Jurkat, Clone E6-1 (cell line): ENCODE results near the gene SMC3. TPM values are rescaled to one million over a fixed set of nuclear protein-coding genes. Genes with fewer than 3 reads are reported as not detected.
A peak's percentile ranks its signal among the peaks of the same experiment; 100 is the strongest.
"Not testable (repeated sequence)": the region's sequence is repeated elsewhere in the genome, so short reads cannot be mapped to it uniquely, and the experiment has no call there.

Experiments
- DNase-seq: peaks from one replicate; pipeline ENCODE4 v3.0.0-alpha.2; 2011; ENCODE audit warnings: low read depth, low spot score
- H3K4me3 ChIP-seq: 2 replicates; pipeline ENCODE4 v1.5.1; 2011; ENCODE audit warnings: mild to moderate bottlenecking, low read length, control low read depth, moderate library complexity
- polyA plus RNA-seq: library from polyadenylated mRNA; unstranded; fragments of >200 nt; gene quantifications from one replicate; pipeline ENCODE4 v1.2.1, GENCODE V29; 2012; ENCODE audit warnings: missing spikeins; ENCODE audit not compliant: insufficient read length, insufficient read depth

Gene SMC3
- polyA plus RNA-seq: 38.8 TPM

- peak; percentile 92 for DNase-seq
- H3K4me3 ChIP-seq: peak within 1 kb of the TSS; percentile 80
Measured at GRCh38 chr10:110567201-110568054, at the start of gene SMC3. SMC3 (plus strand) TSS chr10:110567695; CDS start chr10:110567817, 122 bp downstream.

DNA sequence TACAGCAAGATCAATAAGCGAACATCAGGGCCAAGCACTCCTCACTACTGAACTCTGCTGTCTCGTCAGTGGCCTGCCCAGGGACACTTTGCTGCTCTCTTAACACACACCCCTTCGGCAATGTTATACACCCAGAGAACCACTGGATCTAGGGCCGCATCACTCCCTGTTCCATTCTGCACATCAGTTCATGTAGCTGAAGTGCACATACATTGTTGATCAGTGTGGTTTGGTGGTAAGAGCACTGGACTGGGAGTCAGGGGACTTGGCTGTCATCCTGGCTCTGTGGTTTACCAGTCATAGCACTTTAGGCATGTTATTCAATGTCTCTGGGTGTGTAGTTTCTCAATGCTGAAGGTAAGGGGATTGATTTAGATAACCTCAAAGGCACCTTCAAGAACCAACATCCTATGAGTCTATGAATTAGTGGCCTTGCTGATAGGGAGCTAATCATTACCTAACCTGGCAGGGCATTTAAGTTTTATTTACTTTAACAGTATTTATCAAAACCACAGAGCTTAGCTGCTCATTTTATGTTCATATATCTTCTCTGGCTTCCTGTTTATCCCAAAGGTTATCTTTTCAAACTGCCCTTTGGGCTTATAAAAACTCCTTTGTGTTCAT lies 45.0 kb upstream of the SMC3 start:
- peak; percentile 59 for DNase-seq
- H3K4me3 ChIP-seq: no peak overlapping the region

DNA sequence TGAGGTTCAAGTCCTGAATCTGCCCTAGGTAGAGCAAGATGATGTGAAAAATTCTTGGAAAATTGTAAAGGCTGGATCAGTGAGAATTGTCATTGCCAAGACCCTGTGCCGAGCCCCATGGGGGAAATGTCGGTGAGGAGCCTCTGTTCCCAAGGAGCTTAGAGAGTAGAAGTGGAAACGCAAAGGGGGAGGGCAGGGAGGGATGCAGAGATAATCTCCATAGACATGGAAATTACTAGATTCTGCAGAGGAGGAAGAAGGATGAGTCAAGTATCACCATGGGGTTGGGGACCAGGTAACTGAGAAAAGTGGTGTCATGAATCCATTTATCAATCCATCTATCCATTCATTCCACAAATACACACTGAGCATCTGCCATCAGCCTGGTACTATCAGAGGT lies 43.8 kb upstream of the SMC3 start:
- DNase-seq: no peak

DNA sequence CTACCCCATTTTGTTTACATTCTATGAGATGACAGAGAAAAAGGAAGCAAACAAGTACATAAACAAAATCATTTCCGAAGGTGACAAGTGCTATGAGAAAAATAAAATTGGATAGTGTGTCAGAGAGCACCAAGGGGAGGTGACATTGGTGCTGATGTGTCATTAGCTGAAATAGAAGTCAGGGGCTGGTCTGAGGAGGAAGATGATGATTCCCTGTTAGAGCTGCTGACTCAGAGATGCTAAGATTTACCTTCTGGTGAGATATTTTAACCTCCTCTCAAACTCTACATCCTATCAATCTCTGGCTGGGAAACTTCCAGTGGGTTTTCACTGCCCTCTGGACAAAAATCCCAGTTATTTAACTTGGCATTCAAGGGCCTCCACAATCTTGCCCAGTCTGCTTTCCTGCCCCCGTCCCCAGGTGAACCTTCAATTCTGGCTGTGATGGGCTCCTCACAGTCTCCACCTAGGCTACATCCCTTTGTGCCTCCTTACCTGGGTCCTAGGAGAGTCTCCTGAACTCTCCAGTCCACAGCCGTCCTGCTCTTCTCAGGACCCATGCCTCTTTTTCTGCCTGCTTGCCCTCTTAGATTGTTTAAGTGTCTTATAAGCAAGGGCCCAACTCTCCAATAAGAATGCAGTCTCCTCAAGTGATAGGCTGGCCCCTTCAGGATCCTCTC lies 43.2 kb upstream of the SMC3 start:
- no peak overlapping the region for H3K4me3 ChIP-seq
- DNase-seq: no peak

More for the DNA sequence above, 43.8 kb upstream of the SMC3 start:
- H3K4me3 ChIP-seq: no peak overlapping the region

DNA sequence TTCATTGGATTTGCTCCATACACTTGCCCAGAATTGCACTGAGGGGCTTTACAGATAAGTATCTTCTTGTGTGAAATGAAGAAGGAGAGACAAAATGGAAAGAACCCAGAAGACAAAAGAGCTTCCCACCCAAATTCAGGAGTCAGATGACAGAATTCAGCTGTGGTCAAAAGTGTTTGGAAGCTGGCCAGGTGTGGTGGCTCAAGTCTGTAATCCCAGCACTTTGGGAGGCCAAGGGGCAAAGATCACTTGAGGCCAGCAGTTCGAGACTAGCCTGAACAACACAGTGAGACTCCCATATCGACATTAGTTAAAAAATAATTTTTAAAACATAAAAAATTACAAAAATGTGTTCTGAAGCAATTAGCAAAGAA lies 42.6 kb upstream of the SMC3 start:
- no peak for DNase-seq
- no peak overlapping the region for H3K4me3 ChIP-seq

GRCh38 chr10:110525349-110526260 lies 41.9 kb upstream of the SMC3 start:
- no peak overlapping the region for H3K4me3 ChIP-seq
- no peak for DNase-seq

GRCh38 chr10:110527731-110528171 lies 39.7 kb upstream of the SMC3 start:
- H3K4me3 ChIP-seq: no peak overlapping the region
- no peak for DNase-seq

DNA sequence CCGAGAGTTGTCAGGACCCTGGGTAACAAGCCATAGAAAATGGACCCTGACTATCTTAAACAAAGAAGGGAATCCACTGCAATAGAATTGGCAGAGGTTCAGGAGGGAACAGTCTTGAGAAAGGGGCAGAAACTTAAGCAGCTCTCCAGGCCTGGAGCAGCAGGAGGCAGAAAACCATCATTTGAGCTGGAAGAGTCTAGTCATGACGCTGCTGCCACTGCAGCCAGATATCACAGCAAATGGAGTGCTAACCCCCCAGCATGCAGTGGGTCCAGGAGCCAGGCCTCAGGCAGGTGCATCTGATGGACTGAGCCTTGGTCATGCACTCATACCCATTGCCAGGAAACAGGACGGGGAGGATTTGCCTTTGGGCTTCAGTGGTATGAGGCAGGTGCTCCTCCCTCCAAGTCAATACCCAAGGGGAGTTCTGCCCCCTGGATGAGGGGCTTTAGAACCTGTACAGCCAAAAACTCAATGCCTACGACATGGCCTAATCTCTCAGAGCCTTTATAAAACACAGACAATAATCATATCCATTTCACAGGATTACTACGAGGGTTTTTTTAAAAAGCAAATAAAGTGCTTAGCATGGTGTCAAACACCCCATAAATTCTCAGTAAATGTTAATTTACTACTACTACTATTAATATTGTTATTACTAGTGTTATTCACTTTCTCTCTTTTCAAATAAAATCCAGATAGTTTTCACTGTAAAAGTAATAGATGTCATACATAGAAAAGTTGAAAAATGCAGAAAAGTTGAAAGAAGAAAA lies 39.1 kb upstream of the SMC3 start:
- DNase-seq: no peak
- H3K4me3 ChIP-seq: no peak overlapping the region

GRCh38 chr10:110528997-110529524 lies 38.4 kb upstream of the SMC3 start:
- not testable (repeated sequence) for H3K4me3 ChIP-seq, DNase-seq

DNA sequence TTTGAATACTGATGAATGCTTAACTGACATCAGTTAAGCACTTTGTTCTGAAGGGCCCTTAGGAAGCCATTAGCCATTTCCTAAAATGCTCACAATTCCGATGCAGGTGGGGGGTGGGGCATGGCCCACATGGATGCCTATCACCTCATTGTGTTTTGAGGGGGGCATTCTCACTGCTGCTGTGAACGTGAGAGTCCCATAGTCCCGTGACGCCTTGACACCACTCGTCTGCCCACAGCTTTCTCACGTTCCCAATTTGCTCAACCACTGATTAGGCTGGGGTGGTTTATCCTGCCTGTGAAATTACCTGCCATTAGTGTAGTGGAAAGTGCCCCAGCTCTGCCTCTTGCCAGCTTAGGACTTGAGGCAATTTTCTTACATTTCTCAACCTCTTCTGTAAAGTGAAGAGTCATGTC lies 37.9 kb upstream of the SMC3 start:
- no peak overlapping the region for H3K4me3 ChIP-seq
- no peak for DNase-seq

GRCh38 chr10:110530131-110530831 lies 37.2 kb upstream of the SMC3 start:
- no peak for DNase-seq
- no peak overlapping the region for H3K4me3 ChIP-seq

DNA sequence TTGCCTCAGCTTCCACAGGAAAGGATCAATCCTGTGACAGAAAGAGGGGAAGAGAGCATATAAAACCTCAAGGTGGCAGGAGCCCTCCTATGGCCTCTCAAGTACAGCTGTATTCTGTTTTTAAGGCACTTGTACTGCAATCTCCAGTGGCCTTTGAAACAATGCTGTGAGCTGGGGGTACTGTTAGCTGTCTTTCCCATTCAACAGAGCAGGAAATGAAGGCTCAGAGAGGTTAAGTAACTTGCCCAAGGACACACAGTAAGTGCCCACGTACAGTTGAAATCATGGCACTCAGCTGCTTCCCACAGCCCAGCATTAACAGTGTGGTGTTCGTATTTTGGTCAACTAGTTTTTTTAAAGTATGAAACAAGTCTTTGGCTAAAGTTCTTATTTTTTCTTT lies 35.8 kb upstream of the SMC3 start:
- H3K4me3 ChIP-seq: no peak overlapping the region
- DNase-seq: no peak

GRCh38 chr10:110532628-110533027 lies 34.9 kb upstream of the SMC3 start:
- DNase-seq, H3K4me3 ChIP-seq: not testable (repeated sequence)

- DNase-seq: no peak
- no peak overlapping the region for H3K4me3 ChIP-seq
Measured at GRCh38 chr10:110533149-110533548, 34.3 kb upstream of the SMC3 start.

GRCh38 chr10:110534571-110534970 lies 32.9 kb upstream of the SMC3 start:
- peak; percentile 21 for DNase-seq
- no peak overlapping the region for H3K4me3 ChIP-seq

DNA sequence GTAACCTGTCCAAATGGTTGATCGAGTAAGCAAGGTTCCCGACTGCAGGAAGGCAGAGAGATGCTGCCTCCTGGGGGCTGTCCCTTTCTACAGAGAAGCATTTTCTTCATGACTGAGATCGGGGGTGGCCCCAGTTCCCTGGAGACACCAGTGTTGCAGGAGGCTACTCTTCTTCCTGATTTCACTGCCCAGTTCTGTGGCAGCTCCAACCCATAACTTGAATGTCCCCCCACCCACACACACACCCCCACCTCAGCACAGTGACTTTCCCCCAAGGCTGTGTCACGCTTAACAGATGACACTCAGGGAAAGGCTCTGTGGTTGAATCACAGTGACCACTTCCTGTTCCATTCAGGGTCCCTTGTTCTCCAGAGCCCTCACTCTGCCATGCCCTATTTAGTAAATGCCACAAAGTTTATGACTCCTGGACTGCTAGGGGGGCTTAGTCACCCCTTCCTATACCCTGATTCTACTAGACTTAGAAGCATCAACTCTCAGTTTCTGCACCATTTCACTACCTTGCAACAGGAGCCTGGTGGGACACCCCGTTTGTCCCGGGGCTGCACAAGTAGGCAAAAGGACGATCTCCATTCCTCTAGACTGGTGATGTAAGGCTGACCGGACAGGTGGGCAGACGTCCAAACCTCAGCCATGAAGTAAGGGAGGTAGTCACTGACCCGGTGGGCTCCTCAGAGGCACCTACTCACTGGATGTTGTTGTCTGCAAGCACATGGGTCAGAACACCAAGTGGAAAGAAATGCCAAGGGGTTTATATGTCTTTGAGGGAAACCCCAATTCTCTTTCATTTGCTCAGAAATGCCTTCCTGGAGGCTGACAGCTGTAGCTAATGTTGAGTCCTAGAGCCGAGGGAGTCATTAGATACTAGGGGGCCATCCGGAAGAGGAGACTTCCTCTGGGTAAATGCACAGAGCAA lies 31.3 kb upstream of the SMC3 start:
- peak; percentile 76 for DNase-seq
- H3K4me3 ChIP-seq: no peak overlapping the region
